Measurements from ENCODE around the gene KDM5C.

DNA sequence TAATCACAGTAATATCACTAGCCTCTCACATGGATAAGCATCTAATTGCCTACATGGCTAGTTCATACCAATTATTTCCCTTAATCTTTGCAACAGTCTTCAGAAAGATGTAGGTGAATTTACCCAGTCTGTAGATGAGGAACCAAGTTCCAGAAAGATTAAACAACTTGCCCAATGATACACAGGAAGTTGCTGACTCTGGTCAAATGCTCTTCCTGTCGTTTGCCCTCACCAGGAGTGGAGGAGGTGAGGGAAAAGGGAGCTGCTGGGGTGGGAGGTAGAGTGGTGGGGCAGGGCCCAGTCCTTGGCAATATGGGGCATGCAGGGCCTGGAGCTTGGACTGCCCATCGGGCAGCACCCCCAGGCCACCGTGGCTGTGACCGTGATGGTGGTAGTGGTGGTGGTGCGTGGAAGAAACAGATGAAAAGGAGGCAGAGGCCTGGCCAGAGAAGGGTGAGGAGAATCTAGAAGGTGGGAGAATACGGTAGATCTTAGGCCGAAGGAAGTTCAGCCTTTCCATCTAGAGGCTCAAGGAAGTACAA is 2.3 kb upstream of the KDM5C start:
- no peak for TF ChIP-seq CTCF (IDR thresholded peaks at IDR 0.05; ENCODE audit: low read depth, low read length, poor library complexity, severe bottlenecking)
- no peak for TF ChIP-seq EZH2phosphoT487 (IDR thresholded peaks at IDR 0.05; ENCODE audit: borderline replicate concordance, low read length)

Measured in DOHH2 (cell line).